HG03521 (cell line): ENCODE measurements around the gene DLG2.
"Not testable (repeated sequence)": the region's sequence is repeated elsewhere in the genome, so short reads cannot be mapped to it uniquely, and the experiment has no call there.

Source experiments
- ATAC-seq: cut with Tn5 transposase; IDR thresholded peaks from one replicate; pipeline ENCODE4 v1.9.1; 2021; ENCODE audit warnings: mild to moderate bottlenecking, moderate library complexity; ENCODE audit not compliant: unreplicated experiment

The DLG2 gene

DNA sequence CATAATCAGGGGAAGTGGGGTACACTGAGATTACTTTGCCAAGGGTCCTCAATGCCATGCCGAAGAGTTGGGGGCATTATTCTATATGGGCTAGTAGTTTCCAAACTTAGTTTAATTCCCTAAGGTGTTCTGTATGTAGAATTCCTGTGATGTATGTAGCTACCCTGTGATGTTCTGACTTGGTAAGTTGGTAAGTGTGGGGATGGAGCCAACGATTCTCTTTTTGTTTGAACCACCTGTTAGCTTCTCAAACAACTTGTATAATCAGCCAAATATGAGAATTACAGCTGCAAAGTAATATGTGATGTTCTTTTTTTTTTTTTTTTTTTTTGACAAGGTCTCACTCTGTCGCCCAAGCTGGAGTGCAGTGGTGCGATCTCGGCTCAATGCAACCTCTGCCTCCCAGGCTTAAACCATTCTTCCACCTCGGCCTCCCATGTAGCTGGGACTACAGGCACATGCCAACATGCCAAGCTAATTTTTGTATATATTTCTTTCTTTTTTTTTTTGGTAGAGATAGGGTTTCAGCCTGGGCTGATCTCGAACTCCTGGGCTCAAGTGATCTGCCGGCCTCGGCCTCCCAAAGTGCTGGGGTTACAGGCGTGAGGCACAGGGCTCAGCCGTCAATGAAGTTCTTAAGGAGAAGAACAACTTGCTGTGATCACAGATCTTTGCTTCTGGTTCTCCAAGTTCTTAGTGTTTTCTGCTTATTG lies 2025.8 kb downstream of the DLG2 start:
- no peak for ATAC-seq

DNA sequence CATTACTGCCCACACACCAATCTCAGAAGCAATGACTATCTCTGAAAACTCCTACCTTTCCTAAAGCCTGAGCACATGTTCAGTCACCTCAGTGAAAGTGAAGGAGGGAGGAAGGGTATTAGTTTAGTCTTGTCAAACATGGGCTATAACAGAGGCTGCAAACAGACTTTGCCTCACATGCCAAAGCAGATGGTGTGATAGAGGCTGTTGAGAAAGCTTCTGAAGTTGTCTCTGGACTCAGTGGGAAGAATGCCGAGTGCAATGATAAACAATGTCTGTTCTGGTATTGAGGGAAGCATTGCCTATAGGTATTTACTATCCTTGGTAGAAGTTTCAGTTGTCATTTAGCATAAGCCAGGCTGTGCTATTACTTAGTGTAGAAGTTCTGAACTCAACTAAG lies 2026.5 kb downstream of the DLG2 start:
- ATAC-seq = no peak

- ATAC-seq = no peak
Measured at GRCh38 chr11:83599066-83599465, 2028.1 kb downstream of the DLG2 start.

DNA sequence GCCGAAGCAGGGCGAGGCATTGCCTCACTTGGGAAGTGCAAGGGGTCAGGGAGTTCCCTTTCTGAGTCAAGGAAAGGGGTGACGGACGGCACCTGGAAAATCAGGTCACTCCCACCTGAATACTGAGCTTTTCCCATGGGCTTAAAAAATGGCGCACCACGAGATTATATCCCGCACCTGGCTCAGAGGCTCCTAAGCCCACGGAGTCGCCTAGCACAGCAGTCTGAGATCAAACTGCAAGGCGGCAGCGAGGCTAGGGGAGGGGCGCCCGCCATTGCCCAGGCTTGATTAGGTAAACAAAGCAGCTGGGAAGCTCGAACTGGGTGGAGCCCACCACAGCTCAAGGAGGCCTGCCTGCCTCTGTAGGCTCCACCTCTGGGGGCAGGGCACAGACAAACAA lies 2039.3 kb downstream of the DLG2 start:
- ATAC-seq = not testable (repeated sequence)

DNA sequence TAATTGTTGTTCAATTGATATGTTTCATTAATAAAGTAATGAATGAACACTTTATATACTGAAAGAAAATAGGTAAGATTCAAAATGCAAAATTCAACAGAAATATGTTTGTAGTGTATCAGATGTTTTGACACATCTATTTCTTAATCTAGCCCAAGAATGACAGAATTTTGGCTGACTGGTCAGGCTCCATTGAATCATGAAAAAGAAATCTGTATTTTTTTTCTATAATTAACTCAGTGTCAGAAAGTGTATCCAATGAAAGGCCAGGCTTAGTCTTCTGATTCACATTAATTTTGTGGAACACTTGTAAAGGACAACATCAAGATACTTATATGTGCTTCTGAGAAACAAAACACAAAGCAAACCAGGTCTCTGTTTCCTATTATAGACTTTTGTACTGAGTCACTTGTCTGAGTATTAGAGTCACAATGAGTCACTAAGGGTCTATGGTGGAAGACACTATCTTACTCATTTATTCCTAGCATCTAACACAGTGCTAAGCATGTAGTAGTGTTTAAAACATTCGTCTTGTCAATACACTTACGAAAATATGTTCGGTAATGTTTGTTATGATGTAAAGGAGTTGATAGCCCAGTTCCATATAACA lies 2043.3 kb downstream of the DLG2 start:
- peak; percentile 97 for ATAC-seq

DNA sequence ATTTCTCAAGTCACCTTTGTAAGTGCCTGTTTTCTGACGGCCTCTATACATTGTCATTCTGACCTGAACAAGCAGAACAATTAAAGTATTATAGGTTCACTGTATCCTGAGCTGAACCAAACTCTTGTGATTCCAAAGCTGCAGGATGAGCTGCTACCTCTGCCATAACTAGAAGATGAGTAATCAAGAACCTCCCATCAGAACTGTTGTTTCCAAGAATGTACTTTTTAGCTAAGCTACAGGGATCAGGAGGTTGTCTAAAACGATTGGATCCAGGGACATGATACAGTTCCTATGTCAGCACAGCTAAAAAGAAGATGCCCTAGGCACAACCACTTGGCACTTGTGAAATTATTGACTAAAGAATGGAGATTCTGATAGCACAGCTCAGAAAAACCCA lies 2052.6 kb downstream of the DLG2 start:
- ATAC-seq = no peak

DNA sequence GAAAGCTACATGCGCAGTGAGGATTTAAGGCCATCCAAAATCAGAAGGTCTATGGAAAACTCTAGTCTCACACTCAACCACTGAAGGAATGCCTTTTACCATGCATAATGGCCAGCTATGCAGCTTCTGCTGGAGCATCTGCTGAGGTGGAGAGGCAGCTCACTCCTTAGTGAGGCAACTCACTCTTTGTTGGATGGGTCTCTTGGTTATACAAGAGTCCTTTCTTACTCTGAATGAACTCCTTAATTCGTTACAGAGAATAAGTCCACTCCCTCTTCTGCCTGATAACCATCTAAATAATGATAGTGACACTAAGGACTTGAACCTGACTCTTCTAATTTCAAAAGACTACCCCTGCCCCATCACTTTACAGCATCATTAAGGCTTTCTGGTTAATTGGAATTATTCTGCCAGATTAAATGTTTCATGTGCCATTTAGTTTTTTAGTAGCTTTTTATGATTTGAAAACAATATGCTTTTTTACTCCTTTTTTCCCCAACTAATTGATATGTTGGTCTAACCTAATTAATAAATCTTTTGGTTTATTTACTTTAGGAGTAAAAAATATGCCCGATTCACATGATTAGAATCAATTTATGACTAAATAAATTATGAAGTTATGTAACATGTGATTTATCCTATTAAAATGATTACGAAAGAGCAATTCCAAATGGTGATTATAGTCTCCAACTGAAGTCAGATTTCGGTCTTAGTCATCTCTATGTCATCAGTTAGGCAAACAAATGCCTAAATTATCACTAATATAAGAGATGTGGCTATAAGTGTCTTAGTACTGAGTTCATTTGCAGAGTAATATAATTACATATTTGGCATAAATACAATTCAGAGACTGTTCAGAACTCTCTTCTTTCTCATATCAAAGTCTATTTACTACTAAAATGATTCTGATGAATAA lies 2054.3 kb downstream of the DLG2 start:
- ATAC-seq = no peak

- no peak for ATAC-seq
Measured at GRCh38 chr11:83571302-83571701, 2055.8 kb downstream of the DLG2 start.

DNA sequence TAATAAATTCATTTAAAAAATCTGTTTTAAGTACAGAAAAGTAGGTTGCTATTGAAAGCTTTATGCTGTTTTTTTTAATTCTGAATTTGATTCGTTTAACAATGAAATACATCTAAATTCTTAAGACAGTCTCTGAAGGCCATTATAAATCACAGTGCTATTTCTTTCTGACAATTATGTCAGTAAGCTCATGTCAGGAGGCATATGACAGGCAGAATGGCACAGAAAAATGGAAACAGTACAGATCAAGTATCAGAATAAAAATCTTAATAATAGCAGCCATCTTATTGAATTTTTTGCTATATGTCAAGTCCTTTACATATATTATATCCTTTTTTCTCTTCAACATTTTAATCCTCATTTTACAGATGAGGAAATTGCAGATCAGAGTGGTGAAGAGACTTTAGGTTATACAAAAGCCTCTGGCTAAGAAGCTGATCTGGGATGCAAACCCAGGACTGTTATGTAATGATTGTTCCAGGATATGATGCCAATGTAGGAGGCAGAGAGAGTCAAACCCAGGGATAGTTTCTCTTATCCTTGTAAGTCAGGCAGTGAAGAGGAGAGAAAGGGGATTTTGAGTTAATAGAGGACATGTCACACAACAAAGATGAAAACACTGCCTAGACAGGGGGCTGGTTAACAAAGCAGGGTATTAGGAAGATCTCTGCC lies 2057.9 kb downstream of the DLG2 start:
- ATAC-seq = no peak

GRCh38 chr11:83568516-83568915 lies 2058.6 kb downstream of the DLG2 start:
- no peak for ATAC-seq

DNA sequence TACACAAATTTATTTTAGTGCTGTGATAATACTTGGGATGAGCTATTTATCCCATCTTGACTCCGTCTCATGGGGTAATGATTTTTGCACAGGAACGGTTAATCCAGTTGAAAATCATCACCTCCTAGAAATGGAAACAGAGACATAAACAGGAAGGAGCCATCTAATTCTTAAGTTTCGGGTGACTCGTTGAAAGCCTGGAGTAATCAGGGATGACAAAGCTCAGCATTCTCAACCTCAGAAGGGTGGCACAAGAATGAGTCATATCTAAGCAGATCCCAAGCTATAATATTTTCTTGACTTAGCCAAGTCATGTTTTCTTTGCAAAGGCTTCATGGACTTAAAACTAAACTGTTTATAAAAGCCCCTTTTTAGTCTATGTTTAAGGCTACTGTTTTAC lies 2060.2 kb downstream of the DLG2 start:
- ATAC-seq = no peak

DNA sequence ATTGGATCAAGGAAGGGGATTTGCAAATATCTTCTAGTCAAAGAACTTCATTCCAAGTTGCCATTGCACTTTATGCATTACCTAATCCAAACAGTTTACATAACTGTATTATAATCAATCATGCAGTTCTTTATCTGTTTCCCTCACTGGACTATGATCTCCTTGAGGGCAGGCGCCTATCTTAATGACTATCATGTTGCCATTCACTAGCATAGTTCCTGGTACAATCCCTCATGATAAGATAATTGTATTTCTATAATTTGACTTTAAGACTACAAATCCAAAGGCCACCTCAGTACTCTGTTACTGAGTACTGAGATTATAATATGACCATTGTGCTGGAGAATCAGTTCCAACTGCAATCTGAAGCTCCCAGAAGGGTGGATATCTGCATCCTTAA lies 2062.3 kb downstream of the DLG2 start:
- no peak for ATAC-seq

- ATAC-seq = no peak
Measured at GRCh38 chr11:83558281-83558680, 2068.9 kb downstream of the DLG2 start.

- no peak for ATAC-seq
Measured at GRCh38 chr11:83557653-83558052, 2069.5 kb downstream of the DLG2 start.

DNA sequence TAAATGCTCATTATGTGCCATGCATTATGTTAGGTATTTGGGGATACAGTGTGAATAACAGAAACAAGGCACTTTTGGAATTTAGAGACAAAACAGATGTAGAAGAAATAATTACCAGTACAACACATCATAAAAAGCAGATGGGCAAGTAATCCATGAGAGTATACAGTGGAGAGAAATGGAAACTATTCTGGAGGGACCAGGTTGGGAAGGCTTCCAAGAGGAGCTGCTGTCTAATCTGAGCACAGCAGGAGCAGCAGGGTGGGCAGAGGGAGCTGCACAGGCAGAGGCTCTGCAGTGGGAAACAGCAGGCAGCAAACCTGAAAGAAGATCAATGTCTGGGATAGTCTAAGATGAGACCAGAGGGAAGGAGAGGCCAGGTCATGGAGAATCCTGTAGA lies 2072.3 kb downstream of the DLG2 start:
- ATAC-seq = no peak

- no peak for ATAC-seq
Measured at GRCh38 chr11:83549984-83550667, 2077.0 kb downstream of the DLG2 start.

GRCh38 chr11:83546368-83546767 lies 2080.8 kb downstream of the DLG2 start:
- no peak for ATAC-seq

- no peak for ATAC-seq
Measured at GRCh38 chr11:83545494-83546260, 2081.5 kb downstream of the DLG2 start.

DNA sequence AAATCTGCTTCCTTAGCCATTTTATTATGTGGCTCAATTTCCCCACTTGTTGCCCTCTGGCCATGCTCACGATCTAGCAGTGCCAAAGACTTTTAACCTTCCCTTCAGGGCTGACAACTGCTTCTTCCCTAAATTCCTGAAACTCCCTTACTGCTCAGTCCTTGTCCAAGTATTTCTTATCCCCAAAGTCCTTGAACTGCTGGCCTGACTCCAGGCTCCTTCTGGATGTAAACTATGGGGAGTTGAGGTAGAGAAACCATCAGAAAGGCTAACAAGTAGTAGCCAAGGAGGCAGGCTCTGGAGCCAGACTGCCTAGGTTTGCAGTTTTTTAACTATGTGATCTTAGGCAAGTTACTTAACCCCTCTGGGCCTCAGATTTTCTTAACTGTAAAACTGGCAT lies 2082.3 kb downstream of the DLG2 start:
- no peak for ATAC-seq
